Hematopoietic multipotent progenitor cell treated with erythropoietin and hydrocortisone succinate and interleukin-3 and kit ligand, for 8 days (in vitro differentiated cells): ENCODE data around the gene PRLR.
"Not testable (repeated sequence)": the region's sequence is repeated elsewhere in the genome, so short reads cannot be mapped to it uniquely, and the experiment has no call there.

ENCODE experiments used
- DNase-seq: peaks from one replicate; pipeline ENCODE4 v3.0.0-alpha.2; 2015

Gene PRLR

GRCh38 chr5:35194635-35195471 lies 35.4 kb downstream of the PRLR start:
- DNase-seq: no peak

GRCh38 chr5:35192506-35192905 lies 37.8 kb downstream of the PRLR start:
- DNase-seq: no peak

GRCh38 chr5:35189801-35190200 lies 40.5 kb downstream of the PRLR start:
- DNase-seq: not testable (repeated sequence)

- no peak for DNase-seq
Measured at GRCh38 chr5:35188031-35188457, 42.2 kb downstream of the PRLR start.

- not testable (repeated sequence) for DNase-seq
Measured at GRCh38 chr5:35187621-35188020, 42.7 kb downstream of the PRLR start.

GRCh38 chr5:35186749-35187148 lies 43.5 kb downstream of the PRLR start:
- no peak for DNase-seq

- DNase-seq: no peak
Measured at GRCh38 chr5:35185518-35185917, 44.8 kb downstream of the PRLR start.

GRCh38 chr5:35183556-35183955 lies 46.7 kb downstream of the PRLR start:
- DNase-seq: no peak

- peak; percentile 32 for DNase-seq
Measured at GRCh38 chr5:35182910-35183535, 47.3 kb downstream of the PRLR start.

- no peak for DNase-seq
Measured at GRCh38 chr5:35182486-35182885, 47.8 kb downstream of the PRLR start.

GRCh38 chr5:35180046-35180445 lies 50.2 kb downstream of the PRLR start:
- no peak for DNase-seq

GRCh38 chr5:35177783-35178182 lies 52.5 kb downstream of the PRLR start:
- DNase-seq: no peak

- DNase-seq: no peak
Measured at GRCh38 chr5:35172533-35172932, 57.8 kb downstream of the PRLR start.

GRCh38 chr5:35171991-35172390 lies 58.3 kb downstream of the PRLR start:
- no peak for DNase-seq

- DNase-seq: no peak
Measured at GRCh38 chr5:35171078-35171477, 59.2 kb downstream of the PRLR start.

- no peak for DNase-seq
Measured at GRCh38 chr5:35166043-35166442, 64.2 kb downstream of the PRLR start.

- DNase-seq: no peak
Measured at GRCh38 chr5:35164860-35165542, 65.3 kb downstream of the PRLR start.

- DNase-seq: no peak
Measured at GRCh38 chr5:35163710-35164033, 66.6 kb downstream of the PRLR start.

GRCh38 chr5:35162848-35163709 lies 67.2 kb downstream of the PRLR start:
- DNase-seq: no peak

GRCh38 chr5:35161652-35162273 lies 68.5 kb downstream of the PRLR start:
- no peak for DNase-seq

- peak; percentile 34 for DNase-seq
Measured at GRCh38 chr5:35160486-35161116, 69.7 kb downstream of the PRLR start.

GRCh38 chr5:35159370-35159742 lies 70.9 kb downstream of the PRLR start:
- no peak for DNase-seq
